ENCODE results near the gene SF3A2.

GRCh38 chr19:2243274-2244124, 6.9 kb downstream of the SF3A2 start:
- no peak for TF ChIP-seq POLR2A (IDR thresholded peaks at IDR 0.05; ENCODE audit: low read depth, low read length)
- TF ChIP-seq POLR2AphosphoS5 (IDR thresholded peaks at IDR 0.05; ENCODE audit: low read depth, low read length) = no peak
- TF ChIP-seq SPI1 (IDR thresholded peaks at IDR 0.05; ENCODE audit: low read depth, low read length) = no peak

All from GM12891 (cell line).